A673 (cell line): ENCODE results near the gene TOMM5. TPM values are rescaled to one million over a fixed set of nuclear protein-coding genes. Genes with fewer than 3 reads are reported as not detected.

Experiments used
- BruUV-seq: library from RNA; stranded (reverse); fragments of 400-500 nt; replicated peaks from 2 replicates; lab custom pipeline; 2021; lab: Mats Ljungman, UMichigan
- CTCF ChIA-PET: fragments of 300-600 bp; sonication (Branson Sonifier 250); formaldehyde crosslinking; loops from one replicate; lab custom pipeline; 2022; ENCODE audit warnings: antibody characterized with exemption; lab: Charles Lee
- POLR2A ChIA-PET: fragments of 300-600 bp; sonication (Branson Sonifier 250); formaldehyde crosslinking; loops from one replicate; lab custom pipeline; 2022; ENCODE audit warnings: antibody characterized with exemption; ENCODE audit not compliant: low non-redundant PET; lab: Charles Lee
- DNase-seq: peaks from one replicate; pipeline ENCODE4 v3.0.0-alpha.2; 2015; ENCODE audit warnings: low spot score
- H3K27ac ChIP-seq: fragments of 200-600 bp; sonication (generic); 2 replicates; pipeline ENCODE4 v1.5.1; 2016; ENCODE audit warnings: mixed run types, low read depth, mild to moderate bottlenecking, mixed read lengths, antibody characterized with exemption, low read length; ENCODE audit not compliant: poor library complexity, severe bottlenecking
- H3K27me3 ChIP-seq: fragments of 200-600 bp; sonication (generic); replicated peaks from 2 replicates; pipeline ENCODE4 v1.6.1; 2017; ENCODE audit warnings: mixed run types, low read depth, mild to moderate bottlenecking, mixed read lengths, antibody characterized with exemption, low read length; ENCODE audit not compliant: insufficient read depth, poor library complexity
- H3K36me3 ChIP-seq: fragments of 200-600 bp; sonication (generic); 2 replicates; pipeline ENCODE4 v1.6.1; 2016; ENCODE audit warnings: mixed run types, mild to moderate bottlenecking, mixed read lengths, antibody characterized with exemption, low read length; ENCODE audit not compliant: insufficient read depth, poor library complexity, severe bottlenecking
- H3K4me1 ChIP-seq: fragments of 200-600 bp; sonication (generic); 2 replicates; pipeline ENCODE4 v1.6.1; 2017; ENCODE audit warnings: mixed run types, mild to moderate bottlenecking, mixed read lengths, antibody characterized with exemption, low read length; ENCODE audit not compliant: insufficient read depth, poor library complexity, severe bottlenecking
- H3K4me3 ChIP-seq: fragments of 200-600 bp; sonication (generic); 2 replicates; pipeline ENCODE4 v1.5.1; 2016; ENCODE audit warnings: low read depth, mixed run types, mild to moderate bottlenecking, mixed read lengths, low read length; ENCODE audit not compliant: poor library complexity, severe bottlenecking
- H3K9me3 ChIP-seq: fragments of 200-600 bp; sonication (generic); 2 replicates; pipeline ENCODE4 v1.6.1; 2016; ENCODE audit warnings: mixed run types, low read depth, mild to moderate bottlenecking, mixed read lengths, antibody characterized with exemption, low read length; ENCODE audit not compliant: poor library complexity, severe bottlenecking
- CTCF ChIP-seq: fragments of 300-800, 200-600 bp; sonication (generic); conservative IDR thresholded peaks from 2 replicates; pipeline ENCODE4 v1.5.1; 2017; ENCODE audit warnings: low read depth, mild to moderate bottlenecking, antibody characterized with exemption, low read length, moderate library complexity, mixed read lengths
- EZH2 ChIP-seq: fragments of 200-600 bp; sonication (generic); IDR thresholded peaks from 2 replicates; pipeline ENCODE4 v1.6.1; 2017; ENCODE audit warnings: borderline replicate concordance, low read depth, mild to moderate bottlenecking, mixed read lengths, antibody characterized with exemption, low read length; ENCODE audit not compliant: poor library complexity, severe bottlenecking
- intact Hi-C: fragments of 100-400 bp; cut with micrococcal nuclease; formaldehyde crosslinking; loops from one replicate; pipeline ENCODE4 v1.10.0; 2022; ENCODE audit not compliant: unreplicated experiment
- total RNA-seq: library from RNA; stranded (reverse); gene quantifications from 2 replicates; pipeline ENCODE4 v1.2.3, GENCODE V29; 2021

TOMM5 gene
- total RNA-seq, 1 experiment from 2014 or later = 247 TPM

- no peak for DNase-seq
- H3K9me3 ChIP-seq = no peaks in the 10 kb centered on the region
- no peaks in the 10 kb centered on the region for H3K27me3 ChIP-seq
- TF ChIP-seq CTCF = no peak
- TF ChIP-seq EZH2 = no peak
- intact Hi-C loops = loop anchor here (10.0 kb wide), 1 partner anchor 311 kb away; the partner anchor contains the start of gene SLC25A51
- POLR2A ChIA-PET = no interaction called here
- H3K4me1 ChIP-seq = peaks cover 12% of the 10 kb centered on the region
- H3K4me3 ChIP-seq = no peak overlapping the region
- CTCF ChIA-PET = interaction anchor here (0.6 to 0.7 kb wide), 2 partner anchors 17 to 76 kb away, joined by 3 to 4 read pairs; no protein-coding TSS in a partner anchor
- BruUV-seq = no TSS peak
- H3K36me3 ChIP-seq = peaks cover 4% of the 10 kb centered on the region
- H3K27ac ChIP-seq = no peak overlapping the region
Measured at GRCh38 chr9:37593883-37594448, 1.6 kb upstream of the TOMM5 start.

GRCh38 chr9:37587521-37587920 lies 4.9 kb downstream of the TOMM5 start:
- H3K4me3 ChIP-seq = no peak overlapping the region
- POLR2A ChIA-PET = no interaction called here
- no peaks in the 10 kb centered on the region for H3K9me3 ChIP-seq
- intact Hi-C loops = loop anchor here (10.0 kb wide), 1 partner anchor 103 kb away; the partner anchor contains the start of gene POLR1E
- TF ChIP-seq CTCF = no peak
- no peak for TF ChIP-seq EZH2
- DNase-seq = no peak
- H3K27me3 ChIP-seq = no peaks in the 10 kb centered on the region
- H3K4me1 ChIP-seq = peaks cover 9% of the 10 kb centered on the region
- peaks cover 67% of the 10 kb centered on the region for H3K36me3 ChIP-seq
- BruUV-seq = no TSS peak
- CTCF ChIA-PET = no interaction called here
- no peak overlapping the region for H3K27ac ChIP-seq

GRCh38 chr9:37583522-37584121 lies 8.8 kb downstream of the TOMM5 start:
- peaks cover 79% of the 10 kb centered on the region for H3K36me3 ChIP-seq

More at GRCh38 chr9:37583522-37584121, 8.8 kb downstream of the TOMM5 start:
- H3K9me3 ChIP-seq = no peaks in the 10 kb centered on the region
- no TSS peak for BruUV-seq
- CTCF ChIA-PET = no interaction called here
- no peaks in the 10 kb centered on the region for H3K27me3 ChIP-seq
- no peaks in the 10 kb centered on the region for H3K4me1 ChIP-seq
- DNase-seq = no peak
- H3K4me3 ChIP-seq = no peak overlapping the region
- H3K27ac ChIP-seq = no peak overlapping the region
- POLR2A ChIA-PET = no interaction called here
- intact Hi-C loops = loop anchor here (10.0 kb wide), 1 partner anchor 99 kb away; the partner anchor contains the start of gene POLR1E
- TF ChIP-seq CTCF (no peak), EZH2 (no peak)
